HG03196 (cell line): ENCODE results near the gene DEUP1.
"Not testable (repeated sequence)": the region's sequence is repeated elsewhere in the genome, so short reads cannot be mapped to it uniquely, and the experiment has no call there.

Source experiments
- ATAC-seq: cut with Tn5 transposase; IDR thresholded peaks from one replicate; pipeline ENCODE4 v1.9.1; 2021; ENCODE audit not compliant: unreplicated experiment

The DEUP1 gene, protein sequence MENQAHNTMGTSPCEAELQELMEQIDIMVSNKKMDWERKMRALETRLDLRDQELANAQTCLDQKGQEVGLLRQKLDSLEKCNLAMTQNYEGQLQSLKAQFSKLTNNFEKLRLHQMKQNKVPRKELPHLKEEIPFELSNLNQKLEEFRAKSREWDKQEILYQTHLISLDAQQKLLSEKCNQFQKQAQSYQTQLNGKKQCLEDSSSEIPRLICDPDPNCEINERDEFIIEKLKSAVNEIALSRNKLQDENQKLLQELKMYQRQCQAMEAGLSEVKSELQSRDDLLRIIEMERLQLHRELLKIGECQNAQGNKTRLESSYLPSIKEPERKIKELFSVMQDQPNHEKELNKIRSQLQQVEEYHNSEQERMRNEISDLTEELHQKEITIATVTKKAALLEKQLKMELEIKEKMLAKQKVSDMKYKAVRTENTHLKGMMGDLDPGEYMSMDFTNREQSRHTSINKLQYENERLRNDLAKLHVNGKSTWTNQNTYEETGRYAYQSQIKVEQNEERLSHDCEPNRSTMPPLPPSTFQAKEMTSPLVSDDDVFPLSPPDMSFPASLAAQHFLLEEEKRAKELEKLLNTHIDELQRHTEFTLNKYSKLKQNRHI

DNA sequence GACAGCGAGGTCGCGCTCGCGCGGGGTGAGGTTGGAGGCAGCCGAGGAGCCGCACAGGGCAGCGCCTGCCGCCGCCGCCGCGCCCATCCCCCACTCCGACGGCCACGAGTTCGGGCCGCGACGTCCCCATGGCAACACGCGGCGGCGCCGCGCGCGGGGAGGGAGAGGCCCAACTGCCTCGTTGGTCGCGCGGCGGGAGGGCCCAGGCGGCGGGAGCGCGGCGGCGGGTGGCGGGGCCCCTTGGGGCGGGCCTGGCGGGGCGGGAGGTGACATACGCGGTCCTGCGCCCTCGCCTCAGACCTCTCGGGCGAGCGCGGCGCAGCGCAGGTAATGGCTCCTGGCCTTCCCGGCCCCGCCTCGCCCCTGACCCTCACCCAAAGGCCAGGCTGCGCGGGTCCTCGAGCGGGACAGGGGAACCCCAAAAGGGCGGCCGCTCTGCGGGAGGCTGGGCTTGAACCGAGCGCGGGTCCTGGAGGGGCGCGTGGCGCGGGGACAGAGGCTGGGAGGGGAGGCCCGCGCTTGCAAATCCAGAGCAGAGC, at the start of gene DEUP1:
Gene DEUP1 (plus strand): TSS at position 297 of the 539 bp plus-strand sequence. CDS start 1,518 bp downstream, outside the sequence.
- ATAC-seq = no peak

DNA sequence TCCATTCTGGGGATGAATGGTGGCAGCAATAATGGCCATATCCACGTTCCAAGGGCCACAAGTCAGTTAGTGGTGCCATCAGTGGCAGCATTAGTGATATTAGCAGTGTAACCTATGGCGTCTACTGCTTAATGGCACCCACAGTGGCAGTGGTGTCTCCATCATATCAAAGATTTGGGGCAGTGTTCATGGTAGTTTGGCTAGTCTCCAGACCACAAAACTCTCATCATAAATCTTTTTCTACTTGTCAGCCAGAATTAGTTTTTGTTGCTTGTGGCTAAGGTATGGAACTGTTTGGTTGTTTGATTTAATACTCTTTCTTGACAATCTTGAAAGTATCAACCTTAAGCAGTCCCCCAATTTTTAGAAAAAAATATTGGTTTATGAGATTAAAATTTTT, 45.1 kb upstream of the DEUP1 start:
- no peak for ATAC-seq

DNA sequence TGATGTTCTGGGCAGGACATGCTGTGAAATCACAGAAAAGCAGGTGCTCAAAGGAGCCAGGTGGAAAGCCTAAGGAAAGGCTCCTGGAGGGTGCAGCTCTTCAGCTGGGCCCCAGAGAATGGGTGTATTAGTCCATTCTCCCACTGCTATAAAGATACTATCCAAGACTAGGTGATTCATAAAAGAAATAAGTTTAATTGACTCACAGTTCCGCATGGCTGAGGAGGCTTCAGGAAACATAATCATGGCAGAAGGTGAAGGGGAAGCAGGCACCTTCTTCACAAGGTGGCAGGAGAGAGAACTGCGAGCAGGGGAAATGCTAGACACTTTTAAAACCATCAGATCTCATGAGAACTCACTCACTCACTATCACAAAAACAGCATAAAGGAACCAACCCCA, 43.1 kb upstream of the DEUP1 start:
- ATAC-seq = no peak

DNA sequence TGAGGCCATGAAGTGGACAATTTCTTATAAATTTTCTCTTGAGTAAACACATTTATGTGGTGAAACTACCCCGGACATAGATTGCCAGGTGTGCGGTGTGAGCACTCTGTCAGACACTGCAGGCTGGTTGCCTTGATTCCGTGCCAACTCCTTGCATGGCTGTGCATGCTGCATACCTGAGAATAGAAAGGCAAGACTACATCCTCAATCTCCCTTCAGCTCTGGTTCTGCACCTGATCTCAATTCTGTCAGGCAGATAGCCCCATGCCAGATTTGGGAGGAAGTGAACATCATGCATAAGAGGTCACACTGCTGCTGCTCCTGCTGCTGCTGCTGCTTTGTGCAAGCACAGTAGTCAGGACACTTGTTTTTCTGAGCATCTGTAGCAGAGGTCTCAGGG, 42.5 kb upstream of the DEUP1 start:
- ATAC-seq = no peak

DNA sequence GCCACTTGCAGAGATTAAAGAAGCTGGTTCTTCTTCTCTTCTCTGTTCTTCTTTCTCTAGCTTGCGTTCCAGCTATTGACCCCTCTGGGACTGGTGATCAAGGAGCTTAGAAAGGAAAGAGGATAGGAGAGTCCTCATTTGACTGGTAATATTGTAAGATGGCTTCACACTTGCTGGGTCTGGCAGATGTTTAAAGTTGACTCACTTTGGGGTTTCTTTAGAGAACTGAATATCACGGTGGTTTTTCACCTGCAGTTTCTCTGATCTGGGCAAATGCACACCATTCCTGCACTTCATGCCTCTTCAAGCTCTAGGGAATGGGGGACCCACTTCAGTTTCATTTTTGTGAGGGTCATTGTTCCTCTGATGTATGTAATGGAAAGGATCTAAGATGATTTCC, 41.8 kb upstream of the DEUP1 start:
- ATAC-seq = peak; percentile 46

DNA sequence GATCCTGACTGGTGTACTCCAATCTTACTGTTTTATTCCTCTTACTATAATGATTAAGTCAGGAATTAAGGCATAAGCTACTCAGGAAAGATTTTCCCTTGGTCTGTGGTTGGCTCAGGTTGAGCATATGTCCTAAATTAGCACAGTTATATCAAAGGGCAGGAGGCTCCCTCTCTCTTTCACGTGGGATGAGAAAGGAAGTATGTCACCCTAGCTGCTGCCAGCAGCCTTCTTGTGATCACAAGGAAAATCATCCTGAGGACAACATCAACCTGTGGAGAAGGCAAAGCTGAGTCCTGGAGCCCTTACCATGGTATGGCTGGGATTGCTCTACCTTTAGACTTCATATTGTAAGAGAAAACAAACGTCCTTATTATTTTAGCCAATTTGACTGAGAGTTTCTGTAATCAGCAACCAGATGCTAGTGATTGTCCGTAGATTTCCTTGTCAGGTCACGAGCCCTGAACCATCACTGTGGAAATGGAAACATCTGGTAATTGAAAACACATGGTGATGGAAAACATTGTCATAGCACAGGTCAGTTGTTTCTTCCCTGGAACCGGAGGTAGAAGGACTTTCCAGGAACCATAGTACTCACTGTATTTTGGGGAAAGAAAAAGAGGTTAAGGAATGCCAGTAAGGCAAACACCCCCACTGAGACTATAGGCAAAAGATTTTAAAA, 40.6 kb upstream of the DEUP1 start:
- no peak for ATAC-seq

DNA sequence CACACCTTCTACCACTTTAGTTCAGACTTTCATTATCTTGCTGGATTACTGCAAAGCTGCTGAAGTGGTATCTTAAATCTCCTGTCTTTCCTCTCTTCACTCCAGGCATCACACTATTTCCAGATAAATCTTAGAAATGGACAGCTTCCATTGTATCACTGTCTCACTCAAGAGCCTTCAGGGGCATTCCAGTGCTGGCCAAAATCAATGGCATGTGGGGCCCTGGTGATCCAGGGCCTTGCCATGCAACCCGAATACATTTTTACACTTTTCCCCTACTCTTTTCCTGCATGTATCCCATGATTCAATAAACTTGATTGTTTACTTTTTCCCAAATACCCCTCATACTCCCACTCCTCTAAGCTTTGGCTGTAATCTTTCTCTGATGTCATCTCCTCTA, 39.4 kb upstream of the DEUP1 start:
- ATAC-seq = no peak

DNA sequence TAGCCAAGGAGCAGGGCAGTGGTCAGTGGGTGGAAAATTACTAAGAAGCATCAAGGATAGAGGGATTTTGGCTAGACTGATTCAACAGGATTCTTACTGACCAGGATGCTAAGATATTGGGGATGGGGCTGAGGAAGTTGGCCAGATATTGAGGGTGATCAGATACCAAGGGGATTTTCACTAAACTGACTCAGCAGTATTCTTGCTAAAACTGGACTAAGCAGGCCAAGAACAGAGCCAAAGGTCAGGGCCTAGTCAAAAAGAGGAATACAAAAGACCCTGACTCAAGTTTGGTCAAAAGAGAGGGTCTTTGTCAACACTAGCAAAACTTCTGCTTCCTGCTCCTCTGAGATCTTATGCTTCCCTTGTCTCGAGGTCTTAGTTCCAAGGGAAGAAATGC, 38.6 kb upstream of the DEUP1 start:
- ATAC-seq = no peak

DNA sequence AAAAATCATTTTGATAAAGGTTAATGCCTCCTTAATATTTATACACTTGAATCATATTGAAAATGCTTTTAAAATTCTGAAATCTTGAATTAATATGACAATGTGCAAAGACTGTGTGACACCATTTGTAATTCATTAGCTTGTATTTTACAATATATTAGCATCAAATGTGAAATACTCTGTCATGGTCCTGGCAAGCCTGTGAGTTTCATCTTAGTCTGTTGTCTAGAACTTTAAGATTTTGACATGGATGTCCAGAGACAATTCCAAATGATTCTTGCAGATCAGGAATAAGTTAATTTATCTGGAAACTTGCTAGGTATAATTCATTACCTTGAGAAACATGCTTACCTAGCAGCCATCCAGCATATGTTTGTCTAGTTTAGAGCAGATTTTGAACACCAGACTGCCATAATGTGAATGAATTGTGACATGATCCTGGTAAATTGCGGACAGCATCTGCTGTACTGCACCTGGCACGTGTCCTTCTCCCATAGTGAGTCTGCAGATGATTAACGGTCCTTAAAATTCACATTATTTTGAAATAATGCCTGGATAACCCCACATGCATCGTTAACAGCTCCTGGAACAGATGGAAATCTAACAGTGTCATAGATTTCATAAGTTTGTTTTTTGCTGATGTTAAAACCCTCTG, 34.5 kb upstream of the DEUP1 start:
- no peak for ATAC-seq

DNA sequence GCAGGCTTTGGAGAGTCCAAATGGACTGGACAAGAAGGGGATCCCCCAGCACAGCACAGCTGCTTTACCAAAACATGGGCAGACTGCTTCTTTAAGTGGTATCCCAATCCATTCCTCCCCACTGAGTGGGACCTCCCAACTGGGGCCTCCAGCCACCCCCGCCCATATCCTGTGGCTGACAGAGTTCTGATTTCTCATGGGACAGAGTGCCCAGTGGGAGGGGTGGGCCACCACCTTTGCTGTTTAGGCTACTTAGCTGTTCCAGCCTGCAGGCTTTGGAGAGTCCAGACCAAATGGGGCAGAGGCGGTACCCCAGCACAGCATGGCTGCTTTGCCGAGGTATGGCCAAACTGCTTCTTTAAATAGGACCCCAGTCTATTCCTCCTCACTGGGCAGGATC, 26.9 kb upstream of the DEUP1 start:
- ATAC-seq = no peak

DNA sequence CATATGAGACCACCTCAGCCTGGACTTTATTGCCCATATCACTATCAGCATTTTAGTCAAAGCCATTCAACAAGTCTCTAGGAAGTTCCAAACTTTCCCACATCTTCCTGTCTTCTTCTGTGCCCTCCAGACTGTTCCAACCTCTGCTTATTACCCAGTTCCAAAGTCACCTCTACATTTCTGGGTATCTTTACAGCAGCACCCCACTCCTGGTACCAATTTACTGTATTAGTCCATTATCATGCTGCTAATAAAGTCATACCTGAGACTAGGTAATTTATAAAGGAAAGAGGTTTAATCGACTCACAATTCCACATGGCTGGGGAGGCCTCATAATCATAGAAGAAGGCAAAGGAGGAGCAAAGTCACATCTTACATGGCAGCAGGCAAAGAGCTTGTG, 16.1 kb upstream of the DEUP1 start:
- ATAC-seq = not testable (repeated sequence)

DNA sequence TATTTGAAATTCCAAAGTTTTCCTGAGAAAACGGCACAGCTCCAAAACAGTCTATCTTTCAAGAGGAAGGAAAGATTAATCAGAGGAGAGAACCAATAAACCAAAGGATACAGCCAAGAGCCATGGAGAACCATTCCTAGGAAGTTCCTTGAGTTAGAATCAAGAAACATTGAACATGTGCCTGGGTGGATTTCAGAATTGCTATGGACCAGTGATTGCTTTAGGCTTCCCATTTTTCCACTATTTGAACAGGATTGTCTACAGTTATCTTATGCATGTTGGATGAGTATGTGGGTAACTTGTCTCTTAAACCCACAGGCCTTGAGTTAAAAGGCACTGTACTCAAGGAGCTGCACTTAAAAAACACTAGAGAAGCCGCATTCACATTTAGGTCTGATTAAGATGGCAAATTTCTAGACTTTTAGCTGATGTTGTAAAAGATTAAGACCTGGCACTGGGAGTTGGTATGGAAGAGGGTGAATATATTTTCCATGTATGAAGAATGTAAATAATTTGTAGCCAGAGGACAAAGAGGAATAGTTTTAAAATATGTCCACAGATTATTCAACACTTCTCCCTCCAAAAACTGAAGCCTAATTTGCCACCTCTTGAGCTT, 11.2 kb upstream of the DEUP1 start:
- no peak for ATAC-seq

DNA sequence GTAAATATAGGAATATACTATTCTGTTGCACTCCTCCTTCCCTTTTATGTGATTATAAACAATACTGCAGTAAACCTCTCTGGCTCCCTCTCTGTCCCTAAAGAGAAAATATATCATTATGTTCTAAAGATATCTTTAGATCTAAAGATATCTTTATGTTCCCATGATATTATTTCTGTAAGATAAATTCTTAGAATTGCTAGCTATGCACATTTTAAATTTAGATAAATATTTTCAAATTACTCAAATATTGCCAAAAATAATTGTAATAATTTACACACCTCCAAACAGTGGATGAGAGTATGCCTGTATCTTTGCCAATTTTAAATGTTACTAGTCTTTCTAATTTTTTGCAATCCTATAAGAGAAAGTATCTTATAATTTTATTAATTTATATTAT, 10.3 kb upstream of the DEUP1 start:
- no peak for ATAC-seq

DNA sequence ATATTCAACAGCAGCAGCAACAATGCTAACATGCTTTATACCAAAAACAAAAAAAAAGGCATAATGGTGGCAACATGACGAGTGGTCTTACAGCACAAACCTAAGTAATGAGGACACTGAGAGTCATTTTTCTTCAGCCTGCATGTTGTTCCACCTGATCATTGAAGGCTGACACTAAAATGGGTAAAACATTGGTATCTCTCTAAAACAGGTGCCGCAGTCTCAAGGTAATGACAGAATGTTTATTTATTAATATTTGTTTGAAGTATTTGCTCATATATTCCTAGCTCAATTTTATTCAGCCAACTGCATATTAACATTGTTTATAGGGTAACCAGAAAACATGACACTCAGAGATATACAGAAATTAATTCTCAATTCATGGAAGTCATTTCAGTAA, 8.3 kb upstream of the DEUP1 start:
- no peak for ATAC-seq

DNA sequence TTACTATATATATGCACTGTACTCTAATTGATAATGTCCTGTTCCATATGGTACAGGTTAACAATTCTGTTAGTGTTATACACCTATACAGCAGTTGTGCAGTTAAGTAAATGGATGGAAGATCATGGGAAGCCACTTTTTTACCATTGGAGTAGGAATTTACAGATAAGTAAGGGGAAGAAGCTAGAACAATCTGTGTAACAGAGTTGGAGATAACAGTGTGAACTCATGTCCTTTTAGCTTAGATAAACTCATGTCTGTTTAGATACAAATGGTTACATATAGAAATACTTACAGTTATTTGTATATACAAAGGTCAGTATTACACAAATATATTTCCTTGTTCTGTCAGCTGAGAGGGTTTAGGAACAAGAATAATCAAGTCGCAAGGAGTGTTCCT, 6.8 kb upstream of the DEUP1 start:
- no peak for ATAC-seq

DNA sequence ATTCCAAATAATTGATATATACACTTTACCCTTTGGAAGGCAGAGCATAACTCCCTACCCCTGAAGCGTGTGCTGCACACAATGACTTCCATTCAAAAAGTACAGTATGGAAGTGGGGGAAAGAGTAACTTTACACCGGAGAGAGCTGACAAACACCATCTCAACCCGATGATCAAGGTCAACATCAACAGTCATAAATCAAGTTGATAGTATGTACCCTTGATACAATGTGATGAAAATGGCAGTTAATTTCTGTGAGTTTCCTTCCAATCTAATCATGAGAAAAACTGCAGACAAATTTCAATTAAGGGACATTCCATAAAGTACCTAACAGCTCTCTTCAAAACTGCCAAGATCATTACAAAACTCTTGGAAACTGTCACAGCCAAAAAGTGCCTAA, 6.0 kb upstream of the DEUP1 start:
- no peak for ATAC-seq

DNA sequence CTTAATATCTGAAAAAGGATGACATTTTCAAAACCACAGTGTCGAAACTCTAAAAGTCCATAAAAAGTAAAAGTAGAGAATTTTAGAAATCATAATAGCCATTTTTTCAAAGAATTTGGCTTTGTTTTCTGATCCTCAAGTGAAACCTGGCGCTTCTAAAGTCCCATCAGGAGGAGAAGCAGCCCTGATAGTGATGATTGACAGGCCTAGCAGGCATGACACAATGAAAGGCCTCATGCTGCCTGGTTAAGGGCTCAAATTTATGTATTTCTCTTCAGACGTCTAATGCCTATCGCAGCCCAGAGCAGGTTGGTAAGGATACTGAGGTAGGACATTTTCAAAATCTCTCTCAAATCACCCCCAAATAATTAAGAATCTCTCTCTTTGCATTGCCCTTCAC, 3.9 kb upstream of the DEUP1 start:
- ATAC-seq = no peak

DNA sequence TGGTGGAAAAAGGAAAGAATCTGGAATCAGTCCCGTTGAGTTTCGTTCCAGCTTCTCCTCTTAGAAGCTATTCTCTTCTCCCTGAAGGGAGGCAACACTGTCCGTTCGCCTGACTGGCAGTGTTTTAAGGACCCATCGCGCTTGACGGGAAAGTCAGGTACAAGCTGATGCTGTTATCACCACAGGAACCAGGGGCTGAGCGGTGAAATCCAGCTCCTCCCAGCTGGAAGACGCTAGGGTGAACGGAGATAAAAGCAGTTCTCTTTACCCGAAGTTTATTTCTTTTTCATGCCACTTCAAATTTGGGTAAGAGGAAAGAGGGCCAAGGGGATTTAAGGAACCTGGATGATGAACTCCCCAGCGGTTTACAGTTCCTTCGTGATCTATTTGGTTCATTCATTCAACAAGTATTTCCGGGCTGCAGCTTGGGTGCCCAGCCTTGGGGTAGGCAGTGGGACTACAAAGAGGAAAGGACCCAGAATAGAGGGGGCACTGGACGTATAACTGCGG, 551 bp upstream of the DEUP1 start:
- no peak for ATAC-seq

DNA sequence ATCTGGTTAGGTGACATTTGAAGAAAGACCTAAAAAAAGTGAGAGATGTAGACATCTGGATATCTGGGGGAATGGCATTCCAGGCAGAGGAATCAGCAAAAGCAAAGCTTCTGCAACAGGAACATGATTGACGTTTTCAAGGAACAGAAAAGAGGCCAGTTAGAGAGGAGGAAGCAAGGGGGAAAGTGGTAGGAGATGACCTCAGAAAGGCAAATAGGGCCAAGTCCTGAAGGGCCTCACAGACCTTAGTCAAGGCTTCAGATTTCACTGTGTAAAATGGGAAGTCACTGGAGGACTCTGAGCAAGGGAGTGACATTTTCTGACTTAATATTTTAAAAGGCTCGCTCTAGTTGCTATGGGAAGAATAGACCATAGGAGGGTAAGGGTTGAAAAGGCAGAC, 9.7 kb downstream of the DEUP1 start:
- ATAC-seq = no peak

DNA sequence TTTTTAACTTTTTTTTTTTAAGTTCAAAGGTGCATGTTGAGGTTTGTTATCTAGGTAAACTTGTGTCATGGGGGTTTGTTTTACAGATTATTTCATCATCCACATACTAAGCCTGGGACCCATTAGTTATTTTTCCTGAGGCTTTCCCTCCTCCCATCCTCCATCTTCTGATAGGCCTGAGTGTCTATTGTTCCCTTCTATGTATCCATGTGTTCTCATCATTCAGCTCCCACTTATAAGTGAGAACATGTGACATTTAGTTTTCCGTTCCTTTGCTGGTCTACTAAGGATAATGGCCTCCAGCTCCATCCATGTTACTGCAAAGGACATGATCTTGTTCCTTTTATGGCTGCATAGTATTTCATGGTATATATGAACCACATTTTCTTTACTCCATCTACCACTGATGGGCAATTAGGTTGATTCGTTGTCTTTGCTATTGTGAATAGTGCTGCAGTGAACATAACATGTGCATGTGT, 14.4 kb downstream of the DEUP1 start:
- ATAC-seq = no peak

DNA sequence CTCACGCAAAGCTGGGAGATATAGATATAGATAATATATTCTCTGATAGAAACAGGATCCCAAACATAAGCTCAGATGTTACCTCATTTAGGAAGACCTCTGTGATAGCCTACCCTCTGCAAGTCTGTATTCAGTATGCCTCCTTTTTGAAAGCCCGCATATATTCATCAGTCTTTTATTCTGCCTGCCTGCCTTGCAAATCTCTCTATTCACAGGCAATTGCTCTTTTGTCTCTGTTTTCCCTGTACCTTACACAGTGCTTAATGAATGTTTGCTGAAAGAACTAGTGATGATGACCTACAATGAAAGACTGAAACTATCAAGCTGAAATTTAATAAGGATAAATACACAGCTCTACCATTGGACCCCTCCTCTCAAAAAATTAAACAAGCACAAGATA, 18.4 kb downstream of the DEUP1 start:
- no peak for ATAC-seq
